Cardiac atrium fibroblast (primary cell): ENCODE data around the gene PRAC1. TPM values are rescaled to one million over a fixed set of nuclear protein-coding genes. Genes with fewer than 3 reads are reported as not detected.

Experiments used
- total RNA-seq: library from RNA; depleted of rRNA; stranded (reverse); fragments of >200 nt; gene quantifications from 2 replicates; pipeline ENCODE4 v1.2.3, GENCODE V29; 2015

PRAC1 gene
- not detected in 2 replicates for total RNA-seq

GRCh38 chr17:48722201-48722907, at the start of gene PRAC1:
Gene PRAC1, minus strand, starts transcription at chr17:48722518. Its CDS starts 126 bp downstream, at chr17:48722392.

GRCh38 chr17:48728232-48729231, 6.2 kb upstream of the PRAC1 start, which contains the start of gene HOXB13:
Gene HOXB13, minus strand, starts transcription at chr17:48728750. Its CDS starts 157 bp downstream, at chr17:48728593.

GRCh38 chr17:48722915-48723422, 651 bp upstream of the PRAC1 start, which contains the start of gene PRAC2:
Gene PRAC2, plus strand, starts transcription at chr17:48723185. Its CDS starts 1,226 bp downstream, at chr17:48724411.

Other genes with a start within 250 kb of the PRAC1 start
- gene HOXB1, start 191.5 kb downstream of the PRAC1 start, total RNA-seq: not detected in 2 replicates
- gene HOXB2, start 177.4 kb downstream of the PRAC1 start, total RNA-seq: 2.1 and 6.9 TPM in 2 replicates
- gene HOXB4, start 144.2 kb downstream of the PRAC1 start, total RNA-seq: not detected in 2 replicates
- under 0.01 and 0.36 TPM in 2 replicates for gene HOXB3, start 132.3 kb downstream of the PRAC1 start, total RNA-seq
- not detected in 2 replicates for gene HOXB5, start 128.7 kb downstream of the PRAC1 start, total RNA-seq
- not detected in 2 replicates for gene HOXB6, start 117.5 kb downstream of the PRAC1 start, total RNA-seq
- gene HOXB7, start 111.5 kb downstream of the PRAC1 start, total RNA-seq: not detected in 2 replicates
- not detected in 2 replicates for gene HOXB8, start 107.2 kb downstream of the PRAC1 start, total RNA-seq
- not detected in 2 replicates for gene HOXB9, start 96.2 kb downstream of the PRAC1 start, total RNA-seq
- not detected in 2 replicates for gene PRAC2, start 667 bp upstream of the PRAC1 start, total RNA-seq
- not detected in 2 replicates for gene HOXB13, start 6.2 kb upstream of the PRAC1 start, total RNA-seq
- gene TTLL6, start 94.7 kb upstream of the PRAC1 start, total RNA-seq: 0.16 TPM in 1 of 2 replicates, not detected in the other
- gene CALCOCO2, start 108.5 kb upstream of the PRAC1 start, total RNA-seq: 36.0 and 67.0 TPM in 2 replicates
- 101 and 105 TPM in 2 replicates for gene ATP5MC1, start 170.3 kb upstream of the PRAC1 start, total RNA-seq
- gene UBE2Z, start 185.9 kb upstream of the PRAC1 start, total RNA-seq: 72.6 and 78.7 TPM in 2 replicates
- 123 and 145 TPM in 2 replicates for gene SNF8, start 222.3 kb upstream of the PRAC1 start, total RNA-seq
- gene GIP, start 246.1 kb upstream of the PRAC1 start, total RNA-seq: not detected in 2 replicates